GM13977 (cell line): ENCODE data around the gene PTPRB.

Experiments used
- DNase-seq: peaks from one replicate; pipeline ENCODE4 v3.0.0; 2012; ENCODE audit warnings: low spot score
- CTCF ChIP-seq: IDR thresholded peaks from 2 replicates; pipeline ENCODE4 v1.5.1; 2012; ENCODE audit warnings: mild to moderate bottlenecking, control low read depth; ENCODE audit not compliant: insufficient read depth; ENCODE audit errors: extremely low read depth, missing control alignments
- in situ Hi-C: fragments of 300-500 bp; cut with MboI; formaldehyde crosslinking; loops from one replicate; pipeline ENCODE4 v1.12.0; 2022; ENCODE audit warnings: low sequenced_read_pairs, low pct_unique_long_range_greater_than_20kb, mixed read lengths, inconsistent platforms; ENCODE audit not compliant: unreplicated experiment

Gene PTPRB

GRCh38 chr12:70487440-70487839 lies 149.8 kb downstream of the PTPRB start:
- in situ Hi-C loops: no loop called here
- no peak for DNase-seq
- TF ChIP-seq CTCF: no peak

GRCh38 chr12:70486588-70486987 lies 150.6 kb downstream of the PTPRB start:
- in situ Hi-C loops: no loop called here
- no peak for DNase-seq
- TF ChIP-seq CTCF: no peak

GRCh38 chr12:70485704-70486103 lies 151.5 kb downstream of the PTPRB start:
- TF ChIP-seq CTCF: no peak
- in situ Hi-C loops: no loop called here
- DNase-seq: no peak

- no peak for DNase-seq
- in situ Hi-C loops: no loop called here
- TF ChIP-seq CTCF: no peak
Measured at GRCh38 chr12:70484464-70484863, 152.8 kb downstream of the PTPRB start.

GRCh38 chr12:70482764-70483163 lies 154.5 kb downstream of the PTPRB start:
- TF ChIP-seq CTCF: no peak
- in situ Hi-C loops: no loop called here

GRCh38 chr12:70469221-70469820 lies 167.9 kb downstream of the PTPRB start:
- TF ChIP-seq CTCF: no peak
- in situ Hi-C loops: no loop called here
- DNase-seq: no peak

More at GRCh38 chr12:70482764-70483163, 154.5 kb downstream of the PTPRB start:
- DNase-seq: no peak
